HCT116 (cell line): ENCODE results near the gene TMEM235.

Experiments
- EZH2 ChIP-seq: fragments of 200-600 bp; sonication (generic); IDR thresholded peaks from 2 replicates; pipeline ENCODE4 v1.6.1; 2017; ENCODE audit warnings: antibody characterized with exemption, mixed run types
- EZH2phosphoT487 ChIP-seq: fragments of 200-600 bp; IDR thresholded peaks from 2 replicates; pipeline ENCODE4 v1.6.1; 2018; ENCODE audit warnings: antibody characterized with exemption, borderline replicate concordance
- FOSL1 ChIP-seq: IDR thresholded peaks from 2 replicates; pipeline ENCODE4 v1.6.1; 2012; ENCODE audit warnings: low read depth
- POLR2A ChIP-seq: IDR thresholded peaks from 2 replicates; pipeline ENCODE4 v1.7.0; 2011; ENCODE audit warnings: borderline replicate concordance; ENCODE audit not compliant: insufficient read depth, insufficient read length; ENCODE audit errors: extremely low read depth
- POLR2AphosphoS5 ChIP-seq: IDR thresholded peaks from 2 replicates; pipeline ENCODE4 v1.6.1; 2011; ENCODE audit warnings: mild to moderate bottlenecking, low read depth, low read length, moderate library complexity
- RAD21 ChIP-seq: IDR thresholded peaks from 2 replicates; pipeline ENCODE4 v1.6.1; 2012; ENCODE audit warnings: low read depth, mild to moderate bottlenecking
- ZNF274 ChIP-seq: fragments of 200-500 bp; sonication (Bioruptor generic); IDR thresholded peaks from 2 replicates; pipeline ENCODE4 v1.6.1; 2014; ENCODE audit warnings: mild to moderate bottlenecking, low read depth, low read length, inconsistent platforms
- TF ChIP-seq, protein P1 (sequence below), 3 experiments: fragments of 200-600 bp in 1 of 3; sonication (generic) in 1 of 3; IDR thresholded peaks in 2 of 3; conservative IDR thresholded peaks in 1 of 3; 2 replicates each; pipeline ENCODE4 v1.5.1; 2012 to 2017; ENCODE audit warnings: low read depth in 2 of 3, low read length in 2 of 3, antibody characterized with exemption in 1 of 3, borderline replicate concordance in 1 of 3, control low read depth in 1 of 3, mild to moderate bottlenecking in 1 of 3, mixed read lengths in 1 of 3, mixed run types in 1 of 3, moderate library complexity in 1 of 3; ENCODE audit not compliant: insufficient read depth in 1 of 3

DNA sequence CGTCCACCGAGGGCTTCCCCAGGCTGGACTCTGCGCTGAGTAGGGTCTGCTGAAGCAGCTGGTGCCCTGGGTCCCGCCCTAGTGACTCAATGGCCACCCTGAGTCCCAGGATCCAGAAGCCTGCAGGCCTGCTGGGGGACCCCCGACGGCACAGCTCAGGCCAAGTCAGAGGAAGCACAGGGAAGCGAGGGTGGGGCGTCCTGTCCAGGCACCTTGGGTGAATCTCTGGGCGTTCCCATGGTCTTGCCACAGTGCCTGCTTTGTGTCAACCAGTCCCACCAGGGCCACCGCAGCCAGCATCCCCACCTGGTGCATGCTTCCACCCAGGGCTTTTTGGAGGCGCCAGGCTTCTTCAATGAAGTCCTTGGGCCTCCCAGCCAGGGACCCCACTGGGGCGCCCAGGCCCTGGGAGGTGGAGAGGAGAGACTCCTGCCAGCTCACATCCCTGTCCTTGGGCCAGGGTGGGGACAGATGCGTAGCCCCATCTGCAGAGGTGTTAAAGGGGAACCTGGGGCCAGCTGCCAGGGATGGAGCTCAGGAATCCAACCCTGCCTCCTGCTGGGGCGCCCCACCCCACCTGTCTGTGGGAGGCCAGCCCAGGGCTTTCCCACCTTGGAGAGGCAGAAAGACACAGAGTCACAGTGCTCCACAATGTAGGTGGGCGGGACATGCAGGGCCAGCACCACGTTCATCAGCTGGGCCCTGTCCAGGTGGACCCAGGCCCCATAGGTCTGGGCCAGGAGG is 17.8 kb downstream of the TMEM235 start:
- TF ChIP-seq, protein P1, sequence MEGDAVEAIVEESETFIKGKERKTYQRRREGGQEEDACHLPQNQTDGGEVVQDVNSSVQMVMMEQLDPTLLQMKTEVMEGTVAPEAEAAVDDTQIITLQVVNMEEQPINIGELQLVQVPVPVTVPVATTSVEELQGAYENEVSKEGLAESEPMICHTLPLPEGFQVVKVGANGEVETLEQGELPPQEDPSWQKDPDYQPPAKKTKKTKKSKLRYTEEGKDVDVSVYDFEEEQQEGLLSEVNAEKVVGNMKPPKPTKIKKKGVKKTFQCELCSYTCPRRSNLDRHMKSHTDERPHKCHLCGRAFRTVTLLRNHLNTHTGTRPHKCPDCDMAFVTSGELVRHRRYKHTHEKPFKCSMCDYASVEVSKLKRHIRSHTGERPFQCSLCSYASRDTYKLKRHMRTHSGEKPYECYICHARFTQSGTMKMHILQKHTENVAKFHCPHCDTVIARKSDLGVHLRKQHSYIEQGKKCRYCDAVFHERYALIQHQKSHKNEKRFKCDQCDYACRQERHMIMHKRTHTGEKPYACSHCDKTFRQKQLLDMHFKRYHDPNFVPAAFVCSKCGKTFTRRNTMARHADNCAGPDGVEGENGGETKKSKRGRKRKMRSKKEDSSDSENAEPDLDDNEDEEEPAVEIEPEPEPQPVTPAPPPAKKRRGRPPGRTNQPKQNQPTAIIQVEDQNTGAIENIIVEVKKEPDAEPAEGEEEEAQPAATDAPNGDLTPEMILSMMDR (IDR thresholded peaks at IDR 0.05 in 2 of 3, conservative IDR thresholded peaks at IDR 0.05 in 1 of 3; ENCODE audit: borderline replicate concordance in 1 of 3, insufficient read depth in 1 of 3, low read depth in 2 of 3, low read length in 2 of 3) = no peak
- TF ChIP-seq POLR2A (no peak), RAD21 (no peak), EZH2 (no peak), FOSL1 (no peak), EZH2phosphoT487 (no peak), ZNF274 (no peak), POLR2AphosphoS5 (no peak)
